Lower leg skin (tissue), 4 donors: ENCODE results near the gene NTNG1. TPM values are rescaled to one million over a fixed set of nuclear protein-coding genes. Genes with fewer than 3 reads are reported as not detected.

Experiments
- DNase-seq, 2 donors: peaks; one replicate each; pipeline ENCODE4 v3.0.0-alpha.2; 2019; ENCODE audit warnings: low spot score in 2 of 2
- H3K4me3 ChIP-seq: fragments of 200-600 bp; sonication (generic); 2 replicates; pipeline ENCODE4 v1.5.1; 2017; ENCODE audit warnings: mild to moderate bottlenecking, low read depth; ENCODE audit not compliant: poor library complexity, severe bottlenecking
- POLR2A ChIP-seq, 2 donors: fragments of 450-650 bp; IDR thresholded peaks; one replicate each; pipeline ENCODE4 v1.6.1; 2016 to 2017; ENCODE audit warnings: antibody characterized with exemption in 2 of 2, mild to moderate bottlenecking in 1 of 2, moderate library complexity in 1 of 2
- WGBS, 2 donors: methylation state at CpG; one replicate each; pipeline ENCODE4 v1.1.5; 2018; 5-methylcytosine and 5-hydroxymethylcytosine counted together
- intact Hi-C: fragments of 100-400 bp; cut with DNase I; formaldehyde crosslinking; loops from one replicate; pipeline ENCODE4 v1.15.0; 2023; ENCODE audit warnings: low total_unique reads
- total RNA-seq, 4 donors: library from RNA; depleted of rRNA; stranded (reverse); fragments of >200 nt; gene quantifications; one replicate each; pipeline ENCODE4 v1.1.0, GENCODE V29; 2016
- TF ChIP-seq, protein P1 (sequence below), 3 donors: fragments of 450-650 bp; IDR thresholded peaks; one replicate each; pipeline ENCODE4 v1.5.1; 2016; ENCODE audit warnings: antibody characterized with exemption in 3 of 3, mild to moderate bottlenecking in 3 of 3, moderate library complexity in 2 of 3

The NTNG1 gene
- total RNA-seq, 4 donors from 2014 or later, result 2.6 to 8.1 (median 3.4) TPM

DNA sequence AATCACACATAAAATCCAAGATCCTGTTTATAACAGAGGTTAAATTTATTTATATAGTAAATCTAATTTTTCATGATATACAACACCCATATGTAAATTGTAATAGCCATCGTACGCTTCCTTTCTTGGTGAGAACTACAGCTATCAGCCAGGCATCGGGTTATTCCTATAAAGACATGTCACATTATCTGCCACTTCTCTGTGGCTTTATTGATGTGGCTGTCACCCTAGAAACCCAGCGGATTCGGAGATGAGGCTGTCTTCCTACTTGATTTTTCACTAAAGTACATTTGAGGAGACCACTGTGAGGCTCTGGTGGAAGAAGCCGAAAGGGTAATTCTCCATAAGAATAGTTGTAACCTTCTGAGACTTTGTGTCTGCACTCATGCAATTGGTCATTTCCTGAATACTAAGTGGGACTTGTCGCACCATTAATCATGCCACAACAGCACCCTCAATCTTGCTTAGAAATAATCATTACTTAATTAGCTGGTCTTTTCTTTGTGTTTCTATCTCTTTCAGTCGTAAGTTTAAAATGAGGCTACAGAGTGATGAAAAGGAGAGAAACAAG is 106.0 kb downstream of the NTNG1 start:
- 79 to 90% methylated on average over 8 of the region's 8 CpGs for WGBS, 2 donors
- intact Hi-C loops, result no loop called here

DNA sequence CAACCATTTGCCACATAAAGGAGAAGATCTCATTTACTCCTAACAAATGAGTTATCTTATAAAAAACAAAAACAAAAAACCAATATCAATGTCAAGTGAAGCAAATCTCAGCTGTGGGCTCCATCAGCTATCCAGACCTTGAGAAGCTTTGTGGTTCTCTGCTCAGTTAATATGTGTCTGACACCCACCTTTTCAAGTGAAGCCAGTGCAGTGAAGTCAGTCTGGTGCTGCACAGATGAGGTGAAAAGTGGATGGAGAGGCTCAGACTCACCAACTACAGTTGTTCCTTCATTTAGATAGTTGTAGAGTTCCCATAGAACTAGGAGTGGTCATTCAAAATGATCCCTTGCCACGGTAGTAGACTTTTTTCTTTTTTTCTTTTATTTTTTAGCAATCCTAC is 106.8 kb downstream of the NTNG1 start:
- intact Hi-C loops, result no loop called here
- WGBS, 2 donors, result 72 to 80% methylated on average over 1 of the region's 1 CpG
- no peak for DNase-seq
- TF ChIP-seq POLR2A (IDR thresholded peaks at IDR 0.05), result no peak
- TF ChIP-seq, protein P1, sequence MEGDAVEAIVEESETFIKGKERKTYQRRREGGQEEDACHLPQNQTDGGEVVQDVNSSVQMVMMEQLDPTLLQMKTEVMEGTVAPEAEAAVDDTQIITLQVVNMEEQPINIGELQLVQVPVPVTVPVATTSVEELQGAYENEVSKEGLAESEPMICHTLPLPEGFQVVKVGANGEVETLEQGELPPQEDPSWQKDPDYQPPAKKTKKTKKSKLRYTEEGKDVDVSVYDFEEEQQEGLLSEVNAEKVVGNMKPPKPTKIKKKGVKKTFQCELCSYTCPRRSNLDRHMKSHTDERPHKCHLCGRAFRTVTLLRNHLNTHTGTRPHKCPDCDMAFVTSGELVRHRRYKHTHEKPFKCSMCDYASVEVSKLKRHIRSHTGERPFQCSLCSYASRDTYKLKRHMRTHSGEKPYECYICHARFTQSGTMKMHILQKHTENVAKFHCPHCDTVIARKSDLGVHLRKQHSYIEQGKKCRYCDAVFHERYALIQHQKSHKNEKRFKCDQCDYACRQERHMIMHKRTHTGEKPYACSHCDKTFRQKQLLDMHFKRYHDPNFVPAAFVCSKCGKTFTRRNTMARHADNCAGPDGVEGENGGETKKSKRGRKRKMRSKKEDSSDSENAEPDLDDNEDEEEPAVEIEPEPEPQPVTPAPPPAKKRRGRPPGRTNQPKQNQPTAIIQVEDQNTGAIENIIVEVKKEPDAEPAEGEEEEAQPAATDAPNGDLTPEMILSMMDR (IDR thresholded peaks at IDR 0.05), result no peak
- no peak overlapping the region for H3K4me3 ChIP-seq

More for the DNA sequence above, 106.0 kb downstream of the NTNG1 start:
- no peak for DNase-seq
- H3K4me3 ChIP-seq, result no peak overlapping the region
- TF ChIP-seq, protein P1 (IDR thresholded peaks at IDR 0.05), result no peak
- TF ChIP-seq POLR2A (IDR thresholded peaks at IDR 0.05), result no peak

DNA sequence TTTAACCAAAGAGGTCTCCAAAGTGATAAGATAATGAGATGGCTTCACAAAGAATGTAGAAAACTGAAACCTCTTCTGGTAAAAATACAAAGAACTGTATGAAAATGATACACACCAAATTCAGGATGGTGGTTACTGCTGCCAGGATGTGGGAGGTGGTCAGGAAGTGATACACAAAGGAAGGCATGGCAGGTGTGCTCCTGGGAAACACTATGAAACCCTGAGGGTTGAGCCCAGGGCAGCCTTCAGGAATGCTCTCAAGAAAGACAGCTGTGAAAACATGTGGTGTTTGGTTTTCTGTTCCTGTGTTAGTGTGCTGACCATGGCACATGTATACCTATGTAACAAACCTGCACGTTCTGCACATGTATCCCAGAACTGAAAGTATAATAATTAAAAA is 109.3 kb downstream of the NTNG1 start:
- intact Hi-C loops, result no loop called here
- no peak for DNase-seq
- TF ChIP-seq, protein P1 (IDR thresholded peaks at IDR 0.05), result no peak
- TF ChIP-seq POLR2A (IDR thresholded peaks at IDR 0.05), result no peak
- no peak overlapping the region for H3K4me3 ChIP-seq
- 63 to 77% methylated on average over 1 of the region's 1 CpG for WGBS, 2 donors

DNA sequence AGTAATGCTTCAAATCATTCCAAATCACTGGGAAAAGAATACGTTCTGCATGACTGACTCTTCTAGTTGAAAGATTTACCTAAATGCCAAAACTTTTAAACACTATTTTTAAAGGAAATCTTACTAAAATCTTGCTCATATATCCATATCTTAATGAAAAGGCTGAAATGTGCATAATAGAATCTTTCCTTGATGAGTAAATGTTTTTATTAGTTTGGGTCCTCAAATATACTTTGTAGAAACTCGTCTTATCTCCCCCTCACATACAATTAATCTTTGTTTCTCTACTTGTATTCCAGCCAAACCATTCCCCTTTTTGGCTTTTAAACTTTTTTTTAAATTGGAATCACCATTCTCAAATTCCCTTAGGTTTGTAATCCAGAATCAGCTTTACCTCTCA is 110.2 kb downstream of the NTNG1 start:
- intact Hi-C loops, result no loop called here
- 59 to 64% methylated on average over 2 of the region's 2 CpGs for WGBS, 2 donors
- no peak overlapping the region for H3K4me3 ChIP-seq
- no peak for DNase-seq
- TF ChIP-seq, protein P1 (IDR thresholded peaks at IDR 0.05), result no peak
- TF ChIP-seq POLR2A (IDR thresholded peaks at IDR 0.05), result no peak

DNA sequence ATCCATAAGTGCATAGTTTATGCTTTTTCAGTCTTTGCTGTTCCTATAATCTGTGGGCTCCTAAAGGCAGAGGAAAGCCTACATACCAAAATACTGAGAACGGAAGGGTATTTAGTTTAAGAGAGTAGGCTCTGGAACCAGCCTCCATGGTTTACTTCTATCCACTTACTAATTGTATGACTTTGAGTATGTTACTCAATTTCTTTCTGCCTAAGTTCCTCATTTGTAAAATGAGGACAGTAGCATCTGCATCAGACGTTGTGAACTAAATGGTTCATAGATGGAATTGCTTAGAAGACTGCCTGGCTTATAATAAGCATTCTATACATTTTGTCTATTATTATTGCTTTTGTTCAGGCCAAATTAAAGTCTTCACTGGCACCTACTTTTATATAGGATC is 111.0 kb downstream of the NTNG1 start:
- TF ChIP-seq, protein P1 (IDR thresholded peaks at IDR 0.05), result no peak
- no peak for TF ChIP-seq POLR2A (IDR thresholded peaks at IDR 0.05)
- 83 to 88% methylated on average over 2 of the region's 2 CpGs for WGBS, 2 donors
- no peak overlapping the region for H3K4me3 ChIP-seq
- intact Hi-C loops, result no loop called here
- no peak for DNase-seq

DNA sequence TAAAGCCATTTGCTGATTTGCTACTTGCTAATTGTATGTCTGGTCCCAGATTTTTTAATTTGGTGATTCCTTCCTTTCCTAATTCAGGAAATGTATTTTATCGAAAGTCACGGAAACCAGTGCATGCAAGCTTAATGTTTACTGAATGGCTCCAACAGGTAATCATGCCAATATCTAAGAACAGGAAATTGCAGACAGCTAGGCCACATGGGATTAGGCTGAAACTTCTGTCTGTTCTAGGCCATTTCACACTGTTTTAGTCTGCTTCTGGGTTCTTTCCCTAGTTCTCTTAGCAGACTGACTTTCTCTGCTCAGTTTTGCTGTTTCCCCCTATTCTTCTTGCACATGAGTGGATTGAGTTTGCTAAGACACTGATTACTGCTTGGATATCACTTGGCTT is 111.4 kb downstream of the NTNG1 start:
- no peak overlapping the region for H3K4me3 ChIP-seq
- 87 to 91% methylated on average over 2 of the region's 2 CpGs for WGBS, 2 donors
- DNase-seq, result no peak
- intact Hi-C loops, result no loop called here
- no peak for TF ChIP-seq POLR2A (IDR thresholded peaks at IDR 0.05)
- TF ChIP-seq, protein P1 (IDR thresholded peaks at IDR 0.05), result no peak
